C4-2B (cell line): ENCODE measurements around the gene LRRC58.

Experiments used
- CTCF ChIP-seq: fragments of 450-650 bp; conservative IDR thresholded peaks from 2 replicates; pipeline ENCODE4 v1.5.1; 2017; ENCODE audit warnings: mild to moderate bottlenecking
- ZFX ChIP-seq: fragments of 450-650 bp; IDR thresholded peaks from 2 replicates; pipeline ENCODE4 v1.6.1; 2017

DNA sequence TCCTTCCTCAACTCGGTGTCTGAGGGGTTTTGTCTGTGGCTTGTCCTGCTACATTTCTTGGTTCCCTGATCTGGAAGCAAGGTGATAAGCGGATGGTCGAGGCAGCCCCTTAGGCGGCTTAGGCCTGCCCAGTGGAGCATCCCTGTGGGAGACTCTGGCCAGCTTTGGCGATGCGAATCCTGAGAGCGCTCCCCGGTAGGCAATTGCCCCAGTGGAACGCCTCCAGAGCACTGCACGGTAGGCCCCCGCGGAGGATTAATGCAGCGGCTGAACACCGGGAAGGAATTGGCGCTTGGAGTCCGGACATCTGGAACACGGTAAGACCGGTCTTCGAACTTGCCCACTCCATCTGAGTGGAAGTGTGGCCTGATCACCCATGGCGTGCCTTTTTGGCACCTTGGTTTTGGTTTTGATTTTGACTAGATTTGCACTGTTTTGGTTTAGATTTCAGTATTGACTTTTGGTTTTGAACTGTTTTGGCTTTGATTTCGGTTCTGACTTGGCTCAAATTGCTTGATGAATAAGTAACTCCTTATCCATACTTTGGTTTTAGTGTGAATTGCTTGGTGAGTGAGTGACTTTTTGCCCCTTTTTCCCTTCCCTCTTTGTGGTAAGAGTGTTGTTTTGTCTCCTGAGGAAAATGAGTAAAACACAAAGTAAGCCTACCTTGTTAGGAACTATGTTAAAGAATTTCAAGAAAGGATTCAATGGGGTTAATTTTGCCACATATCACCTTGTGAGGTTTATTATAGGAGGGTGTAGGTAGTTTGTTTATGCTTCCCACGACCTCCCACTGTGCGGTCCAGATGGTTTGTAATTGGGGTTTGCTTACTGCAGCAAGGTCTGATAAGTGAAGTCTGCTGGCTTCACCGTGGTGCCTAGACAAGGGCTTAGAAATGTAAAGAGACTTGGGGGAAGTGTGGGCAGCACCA, 37.0 kb downstream of the LRRC58 start:
- TF ChIP-seq CTCF (no peak), ZFX (no peak)
